Stimulated activated CD4-positive, alpha-beta T cell treated with anti-CD3 and anti-CD28 coated beads, Interleukin-12 subunit alpha, Interleukin-12 subunit beta, amount 100 ng/mL, for 4 hours (primary cell): ENCODE results near the gene TMEM178A.
"Not testable (repeated sequence)": the region's sequence is repeated elsewhere in the genome, so short reads cannot be mapped to it uniquely, and the experiment has no call there.

Source experiments
- DNase-seq: peaks from one replicate; pipeline ENCODE4 v3.0.0-alpha.2; 2020

Gene TMEM178A

GRCh38 chr2:39665811-39666490 is at the start of gene TMEM178A:
TSS of gene TMEM178A (plus strand) at chr2:39665917. CDS start at chr2:39665975, 58 bp downstream.
- DNase-seq, result no peak

- DNase-seq, result no peak
These were observed 47.5 kb upstream of the TMEM178A start for GRCh38 chr2:39618236-39618635.

GRCh38 chr2:39618736-39619135 is 47.0 kb upstream of the TMEM178A start:
- DNase-seq, result no peak

GRCh38 chr2:39620067-39620466 is 45.6 kb upstream of the TMEM178A start:
- DNase-seq, result no peak

- DNase-seq, result no peak
These were observed 44.1 kb upstream of the TMEM178A start for GRCh38 chr2:39621596-39621995.

GRCh38 chr2:39622860-39623259 is 42.9 kb upstream of the TMEM178A start:
- DNase-seq, result no peak

GRCh38 chr2:39623917-39624316 is 41.8 kb upstream of the TMEM178A start:
- no peak for DNase-seq

GRCh38 chr2:39625193-39625926 is 40.4 kb upstream of the TMEM178A start:
- no peak for DNase-seq

- no peak for DNase-seq
These were observed 39.8 kb upstream of the TMEM178A start for GRCh38 chr2:39625927-39626270.

GRCh38 chr2:39628346-39628745 is 37.4 kb upstream of the TMEM178A start:
- DNase-seq, result not testable (repeated sequence)

- no peak for DNase-seq
These were observed 36.1 kb upstream of the TMEM178A start for GRCh38 chr2:39629646-39630045.

GRCh38 chr2:39631256-39631655 is 34.5 kb upstream of the TMEM178A start:
- no peak for DNase-seq

GRCh38 chr2:39631718-39632117 is 34.0 kb upstream of the TMEM178A start:
- DNase-seq, result no peak

- DNase-seq, result no peak
These were observed 32.8 kb upstream of the TMEM178A start for GRCh38 chr2:39632876-39633275.

- DNase-seq, result no peak
These were observed 29.4 kb upstream of the TMEM178A start for GRCh38 chr2:39636306-39636705.

GRCh38 chr2:39638581-39638980 is 27.1 kb upstream of the TMEM178A start:
- DNase-seq, result no peak

- DNase-seq, result no peak
These were observed 25.6 kb upstream of the TMEM178A start for GRCh38 chr2:39640107-39640506.

- DNase-seq, result no peak
These were observed 25.0 kb upstream of the TMEM178A start for GRCh38 chr2:39640681-39641080.

- no peak for DNase-seq
These were observed 24.1 kb upstream of the TMEM178A start for GRCh38 chr2:39641635-39642034.

- no peak for DNase-seq
These were observed 23.5 kb upstream of the TMEM178A start for GRCh38 chr2:39642051-39642718.

GRCh38 chr2:39645826-39646225 is 19.9 kb upstream of the TMEM178A start:
- no peak for DNase-seq

GRCh38 chr2:39646267-39646666 is 19.4 kb upstream of the TMEM178A start:
- no peak for DNase-seq

- DNase-seq, result no peak
These were observed 18.5 kb upstream of the TMEM178A start for GRCh38 chr2:39647104-39647765.

- no peak for DNase-seq
These were observed 17.1 kb upstream of the TMEM178A start for GRCh38 chr2:39648580-39648979.
